Measurements from ENCODE around the gene PLXND1. TPM values are rescaled to one million over a fixed set of nuclear protein-coding genes. Genes with fewer than 3 reads are reported as not detected.
"Not testable (repeated sequence)": the region's sequence is repeated elsewhere in the genome, so short reads cannot be mapped to it uniquely, and the experiment has no call there.

Gene PLXND1
- total RNA-seq, 1 experiment from 2014 or later = 68.0 TPM

- no peak for DNase-seq (ENCODE audit: low read depth)
Observed at GRCh38 chr3:129614435-129614834, 8.0 kb upstream of the PLXND1 start.

- DNase-seq (ENCODE audit: low read depth) = no peak
Observed at GRCh38 chr3:129613367-129613740, 6.9 kb upstream of the PLXND1 start.

- DNase-seq (ENCODE audit: low read depth) = peak; percentile 59
Observed at GRCh38 chr3:129612534-129613366, 6.3 kb upstream of the PLXND1 start.

GRCh38 chr3:129611812-129612533 is 5.5 kb upstream of the PLXND1 start:
- peak; percentile 73 for DNase-seq (ENCODE audit: low read depth)

GRCh38 chr3:129611446-129611800 is 4.9 kb upstream of the PLXND1 start:
- no peak for DNase-seq (ENCODE audit: low read depth)

GRCh38 chr3:129610794-129611445 is 4.4 kb upstream of the PLXND1 start:
- DNase-seq (ENCODE audit: low read depth) = not testable (repeated sequence)

- DNase-seq (ENCODE audit: low read depth) = no peak
Observed at GRCh38 chr3:129610276-129610675, 3.8 kb upstream of the PLXND1 start.

GRCh38 chr3:129609591-129610182 is 3.2 kb upstream of the PLXND1 start:
- peak; percentile 39 for DNase-seq (ENCODE audit: low read depth)

- DNase-seq (ENCODE audit: low read depth) = no peak
Observed at GRCh38 chr3:129608936-129609590, 2.6 kb upstream of the PLXND1 start.

- DNase-seq (ENCODE audit: low read depth) = peak; percentile 54
Observed at GRCh38 chr3:129608087-129608935, 1.8 kb upstream of the PLXND1 start.

GRCh38 chr3:129607391-129608068 is 1.1 kb upstream of the PLXND1 start:
- no peak for DNase-seq (ENCODE audit: low read depth)

GRCh38 chr3:129605922-129606635 is 397 bp downstream of the PLXND1 start:
- peak; percentile 63 for DNase-seq (ENCODE audit: low read depth)

- peak; percentile 65 for DNase-seq (ENCODE audit: low read depth)
Observed at GRCh38 chr3:129605203-129605921, 1.1 kb downstream of the PLXND1 start.

GRCh38 chr3:129604767-129605166 is 1.7 kb downstream of the PLXND1 start:
- DNase-seq (ENCODE audit: low read depth) = no peak

- DNase-seq (ENCODE audit: low read depth) = no peak
Observed at GRCh38 chr3:129603991-129604749, 2.3 kb downstream of the PLXND1 start.

GRCh38 chr3:129603561-129603942 is 2.9 kb downstream of the PLXND1 start:
- DNase-seq (ENCODE audit: low read depth) = peak; percentile 24

- DNase-seq (ENCODE audit: low read depth) = peak; percentile 95
Observed at GRCh38 chr3:129602730-129603560, 3.5 kb downstream of the PLXND1 start.

Measured in RPMI7951 (cell line).